Measurements from ENCODE around the gene PTCD1. TPM values are rescaled to one million over a fixed set of nuclear protein-coding genes. Genes with fewer than 3 reads are reported as not detected.

Gene PTCD1
- total and polyA plus RNA-seq, 9 of the 15 experiments (the other 6 are each of a cell fraction or from before 2014, with no cell fraction given) = 0.46 to 17.1 (median 6.2) TPM

DNA sequence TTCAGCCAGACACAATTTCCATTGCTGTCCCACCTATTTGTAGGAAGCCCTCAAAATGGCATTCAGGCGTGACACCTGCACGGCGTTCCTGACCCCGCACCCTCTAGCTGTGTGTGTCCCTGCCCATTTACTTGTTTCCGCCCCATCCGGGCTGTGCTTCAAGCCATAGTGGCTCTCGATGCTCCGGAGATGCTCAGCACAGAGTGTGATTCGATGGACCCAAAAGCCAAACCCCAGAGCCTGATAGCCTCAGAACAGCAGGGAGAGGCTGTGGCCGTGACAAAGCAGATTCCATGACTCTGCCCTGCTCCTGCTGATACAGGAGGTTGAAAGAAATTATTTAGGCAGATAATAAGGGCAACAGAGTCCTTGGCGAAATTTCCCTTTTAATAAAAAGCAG, 16.4 kb downstream of the PTCD1 start (continued):
- TF ChIP-seq DPF2 (IDR thresholded peaks at IDR 0.05) (peak; percentile 39; the same call in 1 of the 2 replicates), SMAD2 (IDR thresholded peaks at IDR 0.05; ENCODE audit: low read depth, low read length) (no peak)

- ChIA-PET CTCF (ENCODE audit: low intra/inter-chr PET ratio) (no interaction called here), POLR2A (interaction anchor here (0.7 to 4.7 kb wide), 4 partner anchors 9 to 44 kb away, joined by 3 to 53 read pairs (median 8); partner anchors contain the start of genes BUD31, CPSF4, PDAP1 and PTCD1)
- Histone ChIP-seq H3K27me3 (ENCODE audit: control insufficient read depth in 2 of 2, insufficient read depth in 2 of 2, low read length in 2 of 2) (no peaks in the 10 kb centered on the region), H3K9me1 (ENCODE audit: control insufficient read depth, insufficient read depth, low read length) (peaks cover 8% of the 10 kb centered on the region), H3K4me3 (no peak overlapping the region), H3K9ac (ENCODE audit: insufficient read depth in 1 of 2, low read depth in 2 of 2, low read length in 2 of 2) (no peak overlapping the region), H3K79me2 (ENCODE audit: control insufficient read depth, insufficient read depth, low read length) (peaks cover 9% of the 10 kb centered on the region; the same call in 1 of the 3 replicates), H3K27ac (ENCODE audit: extremely low read depth, low read depth, low read length) (no peak overlapping the region), H3K4me2 (ENCODE audit: insufficient read depth, low read length) (no peak overlapping the region), H3K36me3 (ENCODE audit: control insufficient read depth, insufficient read depth, low read length) (peaks cover 96% of the 10 kb centered on the region), H3K4me1 (replicated peaks in 1 of 2; ENCODE audit: control insufficient read depth in 2 of 2, insufficient read depth in 2 of 2, low read length in 2 of 2) (peaks cover 9 to 35% of the 10 kb centered on the region in 2 experiments; a peak in 4 of 5 replicates), H3K9me3 (replicated peaks; ENCODE audit: control insufficient read depth, insufficient read depth, low read depth, low read length) (no peaks in the 10 kb centered on the region), H4K20me1 (replicated peaks; ENCODE audit: control insufficient read depth, insufficient read depth, low read length) (peaks cover 13% of the 10 kb centered on the region), H2AFZ (ENCODE audit: low read depth, low read length) (no peak overlapping the region)
- TF ChIP-seq, protein P1, sequence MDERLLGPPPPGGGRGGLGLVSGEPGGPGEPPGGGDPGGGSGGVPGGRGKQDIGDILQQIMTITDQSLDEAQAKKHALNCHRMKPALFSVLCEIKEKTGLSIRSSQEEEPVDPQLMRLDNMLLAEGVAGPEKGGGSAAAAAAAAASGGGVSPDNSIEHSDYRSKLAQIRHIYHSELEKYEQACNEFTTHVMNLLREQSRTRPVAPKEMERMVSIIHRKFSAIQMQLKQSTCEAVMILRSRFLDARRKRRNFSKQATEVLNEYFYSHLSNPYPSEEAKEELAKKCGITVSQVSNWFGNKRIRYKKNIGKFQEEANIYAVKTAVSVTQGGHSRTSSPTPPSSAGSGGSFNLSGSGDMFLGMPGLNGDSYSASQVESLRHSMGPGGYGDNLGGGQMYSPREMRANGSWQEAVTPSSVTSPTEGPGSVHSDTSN (CRISPR knock-in tag; IDR thresholded peaks at IDR 0.05; ENCODE audit: low read depth) = no peak
- TF ChIP-seq, protein P1 (tag; conservative IDR thresholded peaks at IDR 0.05; ENCODE audit: low read depth) = 0 out of 2 replicates have a peak, but pooled peaks have one; percentile 30
- TF ChIP-seq NFRKB (IDR thresholded peaks at IDR 0.05; ENCODE audit: low read depth) (no peak), MEIS2 (IDR thresholded peaks at IDR 0.05; ENCODE audit: partially characterized antibody) (peak; percentile 39)
- intact Hi-C loops (cut with micrococcal nuclease) = no loop called here
- no TSS peak for BruUV-seq (replicated peaks)
- ATAC-seq (no peak), DNase-seq (ENCODE audit: extremely low read depth in 1 of 4, low spot score in 3 of 4) (no peak), FAIRE-seq (no peak)
- in situ Hi-C loops (cut with MboI) = no loop called here
- WGBS (ENCODE audit: insufficient coverage, low coverage, missing lambda C conversion rate) = 84% methylated on average over 7 of the region's 7 CpGs
Measured at GRCh38 chr7:99420986-99421385, 17.6 kb downstream of the PTCD1 start.
